HG03439 (cell line): Measurements from ENCODE around the gene SMIM5.

Source experiments
- ATAC-seq: cut with Tn5 transposase; IDR thresholded peaks from one replicate; pipeline ENCODE4 v1.9.1; 2021; ENCODE audit warnings: mild to moderate bottlenecking, moderate library complexity; ENCODE audit not compliant: unreplicated experiment

Gene SMIM5

GRCh38 chr17:75664099-75664549, 30.9 kb downstream of the SMIM5 start:
- ATAC-seq, result peak; percentile 40

DNA sequence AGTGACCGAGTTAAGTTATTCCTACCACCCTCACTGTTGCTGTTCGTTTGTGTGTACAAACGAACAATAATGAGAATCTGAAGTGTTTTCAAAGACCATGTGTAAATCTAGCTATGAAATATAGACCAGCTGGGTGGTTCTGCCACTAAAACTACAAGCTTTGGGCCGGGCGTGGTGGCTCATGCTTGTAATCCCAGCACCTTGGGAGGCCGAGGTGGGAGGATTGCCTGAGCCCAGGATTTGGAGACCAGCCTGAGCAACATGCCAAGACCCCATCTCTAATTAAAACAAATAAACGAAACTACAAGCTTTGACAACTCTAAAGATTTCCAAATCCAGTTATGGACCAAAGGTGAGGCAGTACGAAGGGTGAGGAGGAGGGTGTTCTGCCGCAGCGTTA, 32.7 kb downstream of the SMIM5 start:
- ATAC-seq, result no peak

DNA sequence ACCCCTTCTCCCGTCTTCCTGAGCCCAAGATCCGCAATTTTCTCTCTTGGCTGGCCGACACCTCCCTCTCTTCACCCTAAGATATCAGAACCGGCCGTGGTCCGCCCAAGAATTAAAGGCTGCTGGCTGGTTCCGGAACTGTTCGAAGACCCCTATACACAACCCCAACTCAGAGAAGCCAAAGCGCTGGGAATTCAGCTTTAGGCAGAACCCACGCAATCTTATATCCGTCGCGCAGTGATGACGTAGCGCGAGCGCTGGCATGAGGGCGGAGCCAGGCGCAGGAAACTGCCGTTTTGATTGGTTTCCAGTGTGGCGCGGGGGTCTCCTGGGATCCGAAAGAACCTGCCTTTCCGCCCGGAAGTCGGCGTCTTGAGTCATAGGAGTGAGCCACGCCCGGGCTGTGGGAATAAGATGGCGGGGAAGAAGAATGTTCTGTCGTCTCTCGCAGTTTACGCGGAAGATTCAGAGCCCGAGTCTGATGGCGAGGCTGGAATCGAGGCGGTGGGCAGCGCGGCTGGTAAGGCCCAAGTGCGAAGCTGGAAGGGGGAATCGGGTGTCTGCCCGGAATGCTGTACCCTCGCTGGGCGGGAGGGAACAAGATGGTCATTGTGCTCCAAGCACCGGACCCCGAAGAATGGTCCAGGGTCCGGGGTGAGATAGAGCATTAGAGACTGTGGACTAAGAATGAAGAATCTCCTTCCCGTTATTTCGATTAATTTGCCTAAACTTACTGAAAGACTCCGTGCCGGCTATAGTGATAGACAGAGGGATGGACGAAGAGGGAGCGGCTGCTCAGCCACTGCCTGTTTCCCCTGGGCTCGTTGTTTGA, 33.9 kb downstream of the SMIM5 start, which contains the start of the genes RECQL5 and SAP30BP:
Gene RECQL5 (minus strand): TSS at position 196 of the 832 bp plus-strand sequence. CDS start 597 bp downstream, outside the sequence.
Gene SAP30BP (plus strand): TSS at position 380 of the 832 bp plus-strand sequence. CDS start 35 bp downstream, at position 415.
- peak; percentile 88 for ATAC-seq

DNA sequence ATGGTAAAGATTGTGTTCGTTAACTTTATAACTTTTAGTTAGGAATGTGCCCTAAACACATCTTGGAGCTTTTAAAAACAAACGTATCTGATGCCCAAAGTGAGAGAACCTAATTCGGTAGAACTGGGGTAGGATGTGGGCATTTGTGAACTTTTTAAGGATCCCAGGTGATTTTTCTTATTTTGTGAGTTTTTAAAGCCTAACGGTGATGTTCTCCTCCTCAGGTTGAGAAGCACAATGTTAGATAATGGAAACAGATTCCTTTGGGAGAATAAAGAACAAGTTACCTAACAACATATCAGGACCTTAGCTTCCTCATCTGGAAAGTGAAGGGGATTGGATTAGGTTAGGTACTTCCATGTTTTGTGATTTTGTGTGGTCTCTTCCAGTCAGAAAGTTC, 34.6 kb downstream of the SMIM5 start:
- no peak for ATAC-seq

GRCh38 chr17:75668489-75668888, 35.3 kb downstream of the SMIM5 start:
- no peak for ATAC-seq

GRCh38 chr17:75670868-75671267, 37.6 kb downstream of the SMIM5 start:
- ATAC-seq, result no peak

DNA sequence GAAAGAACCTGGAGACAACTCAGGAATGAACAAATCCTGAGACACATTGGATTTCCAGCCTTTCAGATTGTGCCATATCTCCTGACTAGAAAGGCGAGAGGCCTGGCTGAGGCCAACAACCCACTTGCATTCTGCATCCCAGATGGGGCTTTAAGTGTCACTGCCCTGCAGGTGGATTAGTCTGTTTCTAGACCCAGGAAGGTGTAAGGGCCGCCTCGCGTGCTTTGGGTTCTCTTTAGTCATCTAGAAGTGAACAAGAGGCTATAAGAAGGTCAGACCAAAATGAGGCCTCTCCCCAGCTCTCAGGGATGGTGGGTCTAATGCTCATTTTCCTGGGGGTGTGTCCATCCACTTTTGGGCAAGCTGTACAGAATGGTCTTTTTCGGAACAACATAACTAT, 38.8 kb downstream of the SMIM5 start:
- no peak for ATAC-seq

DNA sequence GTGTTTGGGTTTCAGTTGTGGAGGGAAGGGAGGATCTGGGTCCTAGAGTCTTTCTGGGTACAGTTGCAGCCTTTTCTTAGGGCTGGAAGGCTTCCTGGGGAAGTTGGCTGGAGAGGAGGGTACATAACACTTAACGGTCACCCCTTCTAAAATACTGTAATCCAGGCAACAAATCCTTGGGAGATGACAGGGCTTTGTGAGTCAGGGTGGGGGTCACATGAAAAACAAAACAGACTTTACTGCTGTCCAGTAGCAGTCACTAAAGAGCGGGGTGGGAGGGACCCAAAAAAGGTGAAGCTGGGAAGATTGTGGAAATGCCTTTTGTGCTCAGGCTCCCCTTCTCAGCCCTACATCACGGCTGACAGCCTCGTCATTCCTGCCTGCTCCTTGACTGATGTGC, 40.3 kb downstream of the SMIM5 start:
- no peak for ATAC-seq

- no peak for ATAC-seq
Observed at GRCh38 chr17:75676461-75676860, 43.2 kb downstream of the SMIM5 start.

DNA sequence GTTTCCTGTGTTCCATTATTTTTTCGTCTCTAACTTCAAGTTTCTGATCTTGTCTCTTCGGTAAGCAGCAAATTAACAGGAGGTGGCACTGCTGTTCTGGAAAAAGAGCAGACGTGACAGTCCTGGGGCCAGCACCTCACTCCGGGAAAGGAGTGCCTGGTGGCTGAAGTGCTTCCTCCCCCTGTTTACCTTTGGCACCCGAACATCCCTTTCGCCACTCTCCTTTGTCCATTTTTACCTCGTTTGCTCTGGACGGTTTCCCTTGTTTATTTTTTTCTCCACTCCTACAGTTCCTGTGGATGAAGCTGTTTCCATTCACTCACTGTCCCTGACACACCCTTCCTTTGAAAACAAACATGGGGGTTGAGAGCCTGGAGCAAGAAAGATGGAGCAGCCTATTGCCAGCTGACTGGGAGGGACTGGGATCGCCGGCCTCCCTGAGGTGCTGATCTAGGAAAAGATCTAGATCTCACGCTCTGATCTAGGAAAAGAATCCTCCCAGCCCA, 46.5 kb downstream of the SMIM5 start:
- ATAC-seq, result no peak

DNA sequence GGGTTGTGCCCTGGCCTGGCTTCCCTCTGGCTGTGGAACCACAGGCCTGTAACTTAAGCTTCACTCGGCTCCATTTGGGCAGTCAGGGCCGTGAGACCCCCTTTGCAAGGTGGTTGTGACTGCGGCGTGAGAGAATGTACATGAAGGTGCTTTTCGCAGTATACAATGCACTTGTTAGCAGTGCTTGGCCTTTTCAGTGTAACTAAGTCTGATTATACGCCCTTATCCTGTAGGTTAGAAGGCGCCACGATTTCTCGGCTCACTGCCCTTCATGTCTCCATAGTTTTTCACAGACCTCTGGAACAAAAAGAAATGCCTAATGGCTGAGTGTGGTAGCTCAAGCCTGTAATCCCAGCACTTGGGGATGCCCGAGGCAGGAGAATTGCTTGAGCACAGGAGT, 47.2 kb downstream of the SMIM5 start:
- no peak for ATAC-seq

- ATAC-seq, result no peak
Observed at GRCh38 chr17:75681289-75681688, 48.1 kb downstream of the SMIM5 start.

- no peak for ATAC-seq
Observed at GRCh38 chr17:75683583-75683982, 50.3 kb downstream of the SMIM5 start.

- ATAC-seq, result no peak
Observed at GRCh38 chr17:75684249-75684648, 51.0 kb downstream of the SMIM5 start.

- ATAC-seq, result no peak
Observed at GRCh38 chr17:75684924-75685323, 51.7 kb downstream of the SMIM5 start.

GRCh38 chr17:75685499-75685898, 52.3 kb downstream of the SMIM5 start:
- ATAC-seq, result no peak

- ATAC-seq, result no peak
Observed at GRCh38 chr17:75688209-75688825, 55.1 kb downstream of the SMIM5 start.

- no peak for ATAC-seq
Observed at GRCh38 chr17:75689441-75689873, 56.2 kb downstream of the SMIM5 start.
